CD4-positive, alpha-beta T cell (primary cell): ENCODE results near the gene REC114. TPM values are rescaled to one million over a fixed set of nuclear protein-coding genes. Genes with fewer than 3 reads are reported as not detected.
"Not testable (repeated sequence)": the region's sequence is repeated elsewhere in the genome, so short reads cannot be mapped to it uniquely, and the experiment has no call there.

Experiments
- ATAC-seq: fragments of 200-7000 bp; cut with Tn5 transposase; one replicate; pipeline ENCODE4 v1.10.0; 2022; ENCODE audit warnings: mild to moderate bottlenecking; ENCODE audit not compliant: poor library complexity
- CTCF ChIA-PET: fragments of 350-600 bp; sonication (Branson Sonifier 250); formaldehyde crosslinking; loops from one replicate; lab custom pipeline; 2021; ENCODE audit warnings: antibody characterized with exemption, inconsistent platforms; lab: Charles Lee
- POLR2A ChIA-PET: fragments of 350-600 bp; sonication (Branson Sonifier 250); formaldehyde crosslinking; loops from one replicate; lab custom pipeline; 2021; ENCODE audit warnings: antibody characterized with exemption, inconsistent platforms; lab: Charles Lee
- DNase-seq, 14 experiments: peaks; one replicate each; pipeline ENCODE4 v3.0.0-alpha.2; 2013 to 2020; ENCODE audit warnings: mixed read lengths in 2 of 14
- H3K27ac ChIP-seq, 2 donors: one replicate each; pipeline versions ENCODE4 v1.5.1 to v1.7.0; 2013; ENCODE audit warnings: low read length in 2 of 2, low read depth in 1 of 2, mild to moderate bottlenecking in 1 of 2
- H3K27me3 ChIP-seq, 2 experiments: 1 replicate in 1 of 2; 2 replicates in 1 of 2; pipeline versions ENCODE4 v1.6.1 to v1.7.0; 2013; ENCODE audit warnings: low read length in 2 of 2, control low read depth in 1 of 2, mild to moderate bottlenecking in 1 of 2, moderate library complexity in 1 of 2; ENCODE audit not compliant: insufficient read depth in 2 of 2, control insufficient read depth in 1 of 2
- H3K36me3 ChIP-seq: one replicate; pipeline ENCODE4 v1.6.1; 2013; ENCODE audit warnings: low read length, control low read depth; ENCODE audit not compliant: insufficient read depth
- H3K4me1 ChIP-seq: one replicate; pipeline ENCODE4 v1.6.1; 2013; ENCODE audit warnings: low read length, control low read depth; ENCODE audit not compliant: insufficient read depth
- H3K4me3 ChIP-seq: one replicate; pipeline ENCODE4 v1.5.1; 2013; ENCODE audit warnings: mild to moderate bottlenecking, low read length, moderate library complexity
- H3K9me3 ChIP-seq, 2 experiments: 1 replicate in 1 of 2; 2 replicates in 1 of 2; pipeline versions ENCODE4 v1.6.1 to v1.7.0; 2013; ENCODE audit warnings: low read length in 2 of 2, mild to moderate bottlenecking in 2 of 2, control low read depth in 1 of 2, moderate library complexity in 1 of 2; ENCODE audit not compliant: control insufficient read depth in 1 of 2, insufficient read depth in 1 of 2
- H3K27ac Mint-ChIP-seq: one replicate; pipeline ENCODE4 v1.8.0; 2020; ENCODE audit warnings: mixed read lengths
- H3K27me3 Mint-ChIP-seq: one replicate; pipeline ENCODE4 v1.8.0; 2021; ENCODE audit warnings: mixed read lengths
- H3K36me3 Mint-ChIP-seq: one replicate; pipeline ENCODE4 v1.8.0; 2021; ENCODE audit warnings: low read depth, mixed read lengths
- H3K4me1 Mint-ChIP-seq: one replicate; pipeline ENCODE4 v1.8.0; 2021; ENCODE audit warnings: low read depth, mixed read lengths
- H3K4me3 Mint-ChIP-seq: one replicate; pipeline ENCODE4 v1.8.0; 2020; ENCODE audit warnings: mild to moderate bottlenecking, mixed read lengths
- H3K9me3 Mint-ChIP-seq: one replicate; pipeline ENCODE4 v1.8.0; 2020; ENCODE audit warnings: mixed read lengths
- CTCF ChIP-seq: fragments of 200-600 bp; IDR thresholded peaks from one replicate; pipeline ENCODE4 v1.8.0; 2022; ENCODE audit warnings: antibody characterized with exemption, mild to moderate bottlenecking
- intact Hi-C, 2 experiments: fragments of 100-400 bp; cut with DNase I in 1 of 2; cut with micrococcal nuclease in 1 of 2; formaldehyde crosslinking; loops; one replicate each; pipeline versions ENCODE4 v1.15.1 to v1.9.0; 2023 to 2025; cut with DNase I, micrococcal nuclease
- total RNA-seq, 174 experiments: library from RNA in 2 of 174; stranded (reverse) in 2 of 174; gene quantifications; one replicate each; pipeline ENCODE4 v1.2.3 and lab custom pipeline; 2021 to 2026

REC114 gene
- total RNA-seq, 2 experiments from 2014 or later: not detected

- peaks cover 89% of the 10 kb centered on the region for H3K36me3 Mint-ChIP-seq
Observed at GRCh38 chr15:73573572-73573971, 130.6 kb downstream of the REC114 start.

GRCh38 chr15:73575636-73576247 is 132.8 kb downstream of the REC114 start:
- H3K27ac Mint-ChIP-seq: no peak overlapping the region
- H3K27ac ChIP-seq: no peak overlapping the region
- no peaks in the 10 kb centered on the region for H3K27me3 Mint-ChIP-seq
- no peak overlapping the region for H3K4me3 Mint-ChIP-seq
- peaks cover 43% of the 10 kb centered on the region for H3K36me3 ChIP-seq
- ATAC-seq (no peak), DNase-seq (no peak)
- H3K4me1 Mint-ChIP-seq: no peaks in the 10 kb centered on the region
- intact Hi-C loops: no loop called here
- H3K4me3 ChIP-seq: no peak overlapping the region
- ChIA-PET POLR2A (no interaction called here), CTCF (no interaction called here)
- no peak for TF ChIP-seq CTCF
- H3K9me3 ChIP-seq: no peaks in the 10 kb centered on the region
- no peaks in the 10 kb centered on the region for H3K4me1 ChIP-seq
- H3K9me3 Mint-ChIP-seq: no peaks in the 10 kb centered on the region
- H3K36me3 Mint-ChIP-seq: peaks cover 76% of the 10 kb centered on the region
- no peaks in the 10 kb centered on the region for H3K27me3 ChIP-seq

More at GRCh38 chr15:73573572-73573971, 130.6 kb downstream of the REC114 start:
- Histone ChIP-seq H3K27me3 (no peaks in the 10 kb centered on the region), H3K9me3 (no peaks in the 10 kb centered on the region), H3K36me3 (peaks cover 55% of the 10 kb centered on the region), H3K4me1 (no peaks in the 10 kb centered on the region), H3K4me3 (no peak overlapping the region), H3K27ac (no peak overlapping the region)
- intact Hi-C loops: no loop called here
- ChIA-PET POLR2A (no interaction called here), CTCF (no interaction called here)
- no peak for ATAC-seq
- H3K4me3 Mint-ChIP-seq: no peak overlapping the region
- H3K9me3 Mint-ChIP-seq: no peaks in the 10 kb centered on the region
- TF ChIP-seq CTCF: no peak
- H3K4me1 Mint-ChIP-seq: no peaks in the 10 kb centered on the region
- H3K27me3 Mint-ChIP-seq: no peaks in the 10 kb centered on the region
- no peak for DNase-seq
- no peak overlapping the region for H3K27ac Mint-ChIP-seq

DNA sequence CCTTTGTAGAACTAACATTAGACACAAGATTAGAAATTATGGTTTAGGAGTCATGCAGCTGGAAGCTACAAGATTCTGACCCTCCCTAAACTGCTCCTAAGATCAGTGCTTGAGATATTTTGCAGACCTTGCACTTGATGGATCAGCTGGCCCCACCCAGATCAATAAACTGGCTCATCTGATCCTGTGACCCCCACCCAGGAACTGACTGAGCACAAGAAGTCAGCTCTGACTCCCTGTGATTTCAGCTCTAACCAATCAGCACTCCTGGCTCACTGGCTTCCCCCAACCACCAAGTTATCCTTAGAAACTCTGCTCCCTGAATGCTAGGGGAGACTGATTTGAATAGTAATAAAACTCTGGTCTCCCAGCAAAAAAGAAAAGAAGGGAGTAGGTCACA is 134.6 kb downstream of the REC114 start:
- H3K9me3 Mint-ChIP-seq, H3K27ac ChIP-seq, DNase-seq, H3K4me3 Mint-ChIP-seq, H3K9me3 ChIP-seq, ATAC-seq, POLR2A ChIA-PET, CTCF ChIA-PET, H3K27me3 Mint-ChIP-seq, H3K4me3 ChIP-seq, H3K27ac Mint-ChIP-seq, H3K4me1 ChIP-seq, intact Hi-C loops, H3K27me3 ChIP-seq, H3K4me1 Mint-ChIP-seq: not testable (repeated sequence)
- H3K36me3 ChIP-seq: peaks cover 40% of the 10 kb centered on the region
- peaks cover 74% of the 10 kb centered on the region for H3K36me3 Mint-ChIP-seq

GRCh38 chr15:73578026-73578425 is 135.1 kb downstream of the REC114 start:
- Mint-ChIP-seq H3K27me3 (no peaks in the 10 kb centered on the region), H3K4me3 (no peak overlapping the region), H3K27ac (no peak overlapping the region), H3K4me1 (no peaks in the 10 kb centered on the region), H3K36me3 (peaks cover 74% of the 10 kb centered on the region), H3K9me3 (no peaks in the 10 kb centered on the region)
- no peaks in the 10 kb centered on the region for H3K4me1 ChIP-seq
- intact Hi-C loops: no loop called here
- no peak for TF ChIP-seq CTCF
- CTCF ChIA-PET: no interaction called here
- ATAC-seq: no peak
- no peak for DNase-seq
- H3K36me3 ChIP-seq: peaks cover 40% of the 10 kb centered on the region
- H3K9me3 ChIP-seq: no peaks in the 10 kb centered on the region
- no peaks in the 10 kb centered on the region for H3K27me3 ChIP-seq
- POLR2A ChIA-PET: no interaction called here
- no peak overlapping the region for H3K4me3 ChIP-seq
- H3K27ac ChIP-seq: no peak overlapping the region
